Stimulated activated CD8-positive, alpha-beta memory T cell treated with anti-CD3 and anti-CD28 coated beads, Interleukin-12 subunit alpha, Interleukin-12 subunit beta, amount 100 ng/mL, for 24 hours (primary cell): ENCODE measurements around the gene RAI1.

Experiments used
- DNase-seq: peaks from one replicate; pipeline ENCODE4 v3.0.0-alpha.2; 2020; ENCODE audit errors: extremely low read depth

RAI1 gene

GRCh38 chr17:17815062-17815406 is 133.8 kb downstream of the RAI1 start:
- DNase-seq: no peak

DNA sequence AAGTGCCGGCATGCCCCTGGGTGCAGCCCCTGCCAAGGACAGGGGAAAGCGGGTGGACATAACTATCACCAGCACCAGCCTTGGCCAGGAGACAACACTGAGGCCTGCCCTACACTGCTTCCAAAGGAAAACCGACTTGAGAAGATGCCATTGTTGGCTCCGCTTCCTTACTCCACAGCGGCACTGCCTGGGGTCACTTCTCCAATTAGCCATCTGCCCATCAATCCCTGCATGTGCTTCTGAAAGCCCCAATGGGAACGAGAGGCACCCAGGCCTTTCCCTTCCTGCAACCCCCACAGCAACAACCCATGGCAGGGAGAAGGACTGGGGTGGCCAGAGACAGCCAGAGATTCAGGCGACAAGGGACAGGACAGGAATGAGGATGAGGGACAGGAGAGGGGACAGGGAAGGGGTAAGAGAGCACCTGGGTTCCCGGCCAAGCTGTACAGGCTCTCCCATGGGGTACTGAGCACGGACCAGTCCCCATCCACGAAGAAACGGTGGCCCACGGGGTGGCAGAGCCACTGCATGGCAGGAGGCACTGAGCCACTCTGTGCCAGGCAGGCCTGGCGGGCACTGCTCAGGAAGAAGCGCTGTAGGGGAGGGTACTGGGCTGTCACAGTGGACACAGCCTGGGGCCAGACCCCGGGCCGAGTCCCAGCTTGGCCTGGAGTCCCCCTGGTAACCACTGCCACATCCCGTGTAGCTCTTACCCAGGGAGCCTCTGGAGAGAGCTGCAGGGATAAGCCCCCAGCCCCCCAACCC is 134.4 kb downstream of the RAI1 start:
- DNase-seq: no peak

GRCh38 chr17:17816240-17816814 is 135.1 kb downstream of the RAI1 start:
- no peak for DNase-seq

DNA sequence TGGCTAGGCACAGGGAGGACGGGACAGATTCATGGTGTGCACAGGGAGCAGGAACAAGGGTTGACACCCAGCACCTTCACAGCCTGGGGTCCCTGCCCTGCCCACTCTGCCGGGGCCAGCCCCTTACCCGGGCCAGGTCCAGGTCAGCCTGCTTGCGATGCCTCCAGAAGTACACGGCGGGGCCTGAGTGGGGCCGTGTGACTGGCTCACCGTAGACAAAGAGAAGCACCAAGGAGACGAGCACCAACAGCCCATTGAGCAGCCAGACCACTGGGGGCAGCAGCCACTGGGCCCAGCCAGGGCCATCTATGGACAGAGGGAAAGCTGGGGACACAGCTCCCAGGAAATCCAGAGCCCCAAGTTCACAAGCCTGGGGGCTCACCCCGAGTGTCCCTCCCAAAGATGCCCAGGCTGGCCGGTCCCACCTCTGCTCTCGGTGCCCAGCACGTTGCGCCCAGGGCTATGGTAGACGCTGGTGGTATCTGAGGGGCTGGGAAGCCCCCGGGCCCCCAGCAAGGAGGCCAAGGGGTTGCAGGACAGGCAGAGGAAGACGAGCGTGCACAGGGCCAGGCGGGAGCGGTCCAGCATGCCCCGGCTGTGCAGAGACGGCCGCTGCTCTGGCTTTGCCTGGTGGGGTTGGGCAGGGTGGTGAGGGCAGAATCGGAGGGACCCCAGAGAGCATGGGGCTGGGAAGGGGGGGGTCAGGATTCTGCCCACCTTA is 135.7 kb downstream of the RAI1 start:
- no peak for DNase-seq

GRCh38 chr17:17817552-17817947 is 136.3 kb downstream of the RAI1 start:
- no peak for DNase-seq

DNA sequence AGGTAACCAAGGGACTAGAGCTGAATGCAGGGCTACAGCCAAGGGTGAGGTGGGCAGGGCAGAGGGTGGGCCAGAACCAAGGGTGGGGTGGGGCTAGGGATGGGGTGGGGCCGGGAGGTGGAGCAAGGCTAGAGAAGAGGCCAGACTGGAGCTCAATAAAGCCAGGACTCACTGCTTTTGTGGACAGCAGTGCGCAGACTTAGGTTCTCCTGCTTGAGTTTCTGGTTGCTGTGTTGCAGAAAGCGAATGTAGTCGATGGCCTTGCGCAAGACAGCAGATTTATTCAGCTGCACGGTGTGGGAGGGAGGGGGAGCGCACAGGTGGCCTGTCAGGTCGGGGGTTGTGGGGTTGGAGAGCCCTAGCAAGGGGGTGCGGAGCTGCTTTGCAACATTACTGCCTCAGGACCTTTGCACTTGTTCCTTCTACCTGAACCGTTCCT is 136.8 kb downstream of the RAI1 start:
- no peak for DNase-seq

GRCh38 chr17:17819111-17819510 is 137.9 kb downstream of the RAI1 start:
- DNase-seq: no peak

DNA sequence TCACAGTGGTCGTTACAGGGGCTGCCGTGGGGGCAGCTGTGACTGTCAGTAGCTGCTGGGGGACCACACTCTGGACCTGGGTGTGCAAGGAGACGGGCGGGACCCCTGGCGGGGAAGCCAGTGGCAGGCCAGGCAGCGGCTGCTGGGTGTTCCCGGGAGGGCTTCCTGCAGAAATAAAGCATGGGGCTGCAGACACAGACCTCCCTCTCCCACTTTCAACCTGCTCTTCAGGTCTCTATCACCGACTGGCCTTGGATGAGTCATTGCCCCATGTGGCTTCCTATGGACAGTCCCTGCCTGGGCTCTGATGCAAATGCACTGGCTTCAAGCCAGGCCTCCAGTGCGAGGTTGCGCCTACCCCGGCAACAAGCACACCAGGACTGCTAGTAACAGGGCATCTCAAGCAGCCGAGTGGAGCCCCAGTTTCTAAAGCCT is 138.3 kb downstream of the RAI1 start:
- DNase-seq: peak; percentile 39

DNA sequence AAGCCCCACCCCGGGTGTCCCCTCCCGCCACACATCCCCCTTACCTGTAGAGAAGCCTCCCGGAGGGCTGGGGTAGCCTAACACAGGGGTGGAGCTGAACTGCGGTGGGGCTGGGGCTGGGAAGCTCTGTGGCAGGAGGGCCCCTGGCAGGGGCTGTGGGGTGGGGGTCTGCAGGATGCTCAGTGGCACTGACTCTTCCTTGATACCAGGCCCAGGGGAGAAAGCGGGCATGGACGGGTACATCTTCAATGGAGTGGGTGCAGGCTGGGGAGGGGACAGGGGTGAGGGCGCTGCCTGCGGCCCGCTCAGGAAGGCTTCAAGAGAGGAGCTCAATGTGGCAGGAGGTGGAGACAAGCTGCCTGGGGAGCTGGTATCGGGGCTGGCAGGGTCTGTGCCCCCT is 138.8 kb downstream of the RAI1 start:
- DNase-seq: no peak

- DNase-seq: no peak
Observed at GRCh38 chr17:17820463-17821158, 139.4 kb downstream of the RAI1 start.

DNA sequence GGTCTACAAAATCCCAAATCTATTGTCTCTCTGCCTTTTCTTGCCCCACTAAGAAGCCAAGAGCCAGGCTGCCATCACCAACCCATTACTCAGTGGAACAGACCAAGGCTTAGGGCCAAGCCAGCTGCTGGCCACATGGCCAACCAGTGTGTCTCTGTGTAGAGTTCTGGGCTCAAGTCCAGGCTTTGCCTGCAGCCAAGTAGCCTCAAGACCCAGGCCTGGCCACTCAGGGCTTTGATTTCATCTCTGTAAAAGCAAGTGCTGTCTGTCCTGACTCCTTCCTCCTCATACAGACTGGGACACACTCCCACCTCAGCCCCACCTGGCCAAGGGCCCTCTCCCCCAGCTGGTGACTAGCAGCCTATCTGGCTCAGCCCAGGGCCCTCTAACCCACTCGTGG is 140.9 kb downstream of the RAI1 start:
- no peak for DNase-seq

- no peak for DNase-seq
Observed at GRCh38 chr17:17822616-17823015, 141.4 kb downstream of the RAI1 start.

DNA sequence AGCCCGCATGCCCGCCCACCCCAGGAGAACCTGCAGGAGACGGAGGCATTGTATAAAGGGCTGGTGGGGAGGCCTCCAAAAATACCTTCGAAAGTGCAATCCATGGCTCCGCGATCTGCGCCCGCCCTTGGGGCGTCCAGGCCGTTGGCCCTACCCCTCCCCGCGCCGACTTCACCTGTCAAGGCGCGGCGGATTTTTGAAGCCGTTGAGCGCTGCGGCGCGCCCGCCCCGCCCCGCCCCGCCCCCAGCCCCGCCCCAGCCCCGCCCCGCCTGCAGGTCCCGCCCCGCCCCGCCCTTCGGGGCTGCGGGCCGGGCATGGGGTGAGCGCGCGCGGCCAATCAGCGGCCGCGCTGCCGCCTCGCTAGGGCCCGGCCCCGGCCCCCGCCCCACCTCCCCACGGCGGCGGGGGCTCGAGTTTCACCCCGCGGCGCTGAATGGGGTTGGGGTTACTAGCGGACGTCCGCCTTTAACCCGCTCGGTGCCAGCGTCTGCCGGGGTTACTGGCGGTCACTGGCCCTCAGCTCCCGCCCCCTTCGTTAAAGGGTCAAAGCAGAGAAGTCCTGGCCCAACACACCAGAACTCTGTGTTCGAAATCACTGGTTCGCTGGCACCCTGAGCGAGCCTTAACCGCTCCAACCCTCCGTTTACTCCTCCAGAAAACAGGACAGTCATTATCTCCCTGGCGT is 142.3 kb downstream of the RAI1 start:
- DNase-seq: peak; percentile 38

DNA sequence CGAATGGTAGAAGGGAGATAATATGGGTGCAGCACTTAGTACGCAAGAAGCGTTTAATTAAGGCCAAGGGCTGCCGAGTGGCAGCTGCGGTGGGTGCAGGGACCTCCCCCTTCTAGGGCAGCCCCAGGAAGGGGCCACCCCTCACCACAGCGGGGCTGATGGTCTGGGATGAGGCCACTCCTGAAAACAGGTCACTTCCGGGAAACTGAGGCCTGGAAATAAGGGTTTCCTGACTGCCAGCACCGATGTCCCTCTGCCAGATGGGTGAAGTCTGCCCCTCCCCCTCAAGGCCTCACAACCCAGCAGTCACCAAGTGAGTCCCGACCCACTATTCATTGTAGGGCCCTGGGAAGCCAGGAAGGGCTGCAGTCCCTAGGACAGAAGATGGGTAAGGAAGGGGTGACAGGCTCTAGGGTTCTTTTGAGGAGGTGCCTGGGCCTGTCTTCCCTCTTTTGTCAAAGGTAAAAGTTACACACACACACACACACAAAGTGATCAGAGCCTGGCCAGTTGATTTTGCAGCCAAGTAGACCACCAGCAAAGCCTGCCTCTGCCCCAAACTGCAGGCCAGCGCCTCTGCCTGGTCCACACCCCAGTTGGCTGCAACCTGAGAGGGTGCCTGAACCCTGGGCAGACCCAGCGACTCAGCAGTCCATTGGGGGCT is 143.0 kb downstream of the RAI1 start:
- no peak for DNase-seq

- no peak for DNase-seq
Observed at GRCh38 chr17:17824783-17825614, 143.7 kb downstream of the RAI1 start.

- DNase-seq: no peak
Observed at GRCh38 chr17:17826342-17826713, 145.1 kb downstream of the RAI1 start.

DNA sequence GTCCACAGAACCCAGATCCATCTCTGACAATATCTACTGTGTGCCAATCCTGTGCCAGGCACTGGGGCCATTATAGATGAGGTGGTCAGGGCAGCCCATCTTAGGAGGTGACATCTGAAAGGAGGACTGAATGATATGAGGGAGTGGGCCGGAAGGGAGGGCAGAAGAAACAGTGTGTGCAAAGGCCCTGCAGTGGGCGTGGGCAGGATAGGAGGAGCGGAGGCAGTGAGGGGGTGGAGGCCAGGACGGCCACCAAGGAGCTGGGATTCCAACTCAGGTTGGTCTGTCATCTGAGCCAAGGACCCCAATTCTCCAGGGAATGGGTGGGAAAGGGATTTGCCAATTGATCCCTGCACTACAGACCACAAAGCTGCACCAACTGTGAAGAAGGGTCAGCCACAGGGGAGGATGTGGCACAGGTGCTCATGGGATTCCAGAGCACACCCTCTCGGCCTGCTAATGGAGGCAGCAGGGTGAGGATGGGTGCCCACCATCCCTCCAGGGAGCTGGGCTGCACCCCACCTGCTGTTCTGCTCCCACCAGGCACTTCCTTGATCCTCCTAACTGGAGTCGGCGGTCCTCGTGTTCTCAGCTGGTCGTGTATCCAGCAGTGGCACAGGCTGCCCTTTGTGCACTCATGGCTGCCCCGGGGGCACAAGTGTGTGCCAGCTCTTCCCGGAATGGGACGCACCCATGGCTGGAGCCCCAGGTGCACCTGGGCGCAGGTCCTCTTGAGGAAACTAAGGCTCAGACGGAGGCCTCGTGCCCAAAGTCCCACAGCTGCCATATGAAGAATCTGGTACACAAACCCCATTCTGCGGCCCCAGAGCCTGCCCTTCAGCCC is 145.9 kb downstream of the RAI1 start:
- DNase-seq: no peak

- no peak for DNase-seq
Observed at GRCh38 chr17:17827826-17828621, 146.8 kb downstream of the RAI1 start.

DNA sequence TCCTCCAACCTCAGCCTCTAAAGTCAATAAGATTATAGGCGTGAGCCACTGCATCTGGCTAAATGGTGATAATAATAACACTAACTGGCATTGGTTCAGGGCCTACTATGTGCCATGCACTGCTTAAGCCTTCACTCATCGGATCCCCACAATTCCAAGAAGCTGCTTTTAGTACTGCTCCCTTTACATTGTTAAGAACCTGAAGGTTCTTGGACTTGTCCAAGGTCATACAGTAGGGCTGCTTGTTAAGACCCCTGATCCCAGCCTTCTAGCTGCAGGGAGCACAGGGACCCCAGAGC is 149.0 kb downstream of the RAI1 start:
- DNase-seq: no peak
